ENCODE measurements around the gene SOX5.
"Not testable (repeated sequence)": the region's sequence is repeated elsewhere in the genome, so short reads cannot be mapped to it uniquely, and the experiment has no call there.

The SOX5 gene

GRCh38 chr12:23911574-23911973, 37.9 kb downstream of the SOX5 start:
- no peak for DNase-seq (ENCODE audit: low read depth in 1 of 2, low spot score in 1 of 2)

- DNase-seq (ENCODE audit: low read depth in 1 of 2, low spot score in 1 of 2): no peak
Observed at GRCh38 chr12:23909551-23909950, 39.9 kb downstream of the SOX5 start.

DNA sequence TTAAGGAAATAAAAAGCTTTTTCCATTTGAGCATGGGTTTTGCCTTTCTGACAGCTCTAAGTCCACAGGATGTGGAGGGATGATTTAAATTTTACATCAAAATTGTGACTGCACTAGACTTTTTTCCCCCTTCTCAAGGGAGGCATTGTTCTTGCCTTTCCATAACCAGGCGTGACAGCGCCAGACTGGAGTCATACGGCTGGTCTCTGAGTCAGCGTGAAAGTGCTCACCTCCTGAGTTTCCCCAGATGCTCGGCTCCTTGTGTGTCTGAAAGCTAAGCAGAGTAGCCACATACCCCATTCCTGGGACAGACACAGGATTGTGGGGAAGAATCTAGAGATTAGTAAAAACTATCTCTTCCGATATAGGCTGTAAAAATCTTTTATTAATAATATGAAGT, 43.1 kb downstream of the SOX5 start:
- DNase-seq (ENCODE audit: low read depth in 1 of 2, low spot score in 1 of 2): no peak

- no peak for DNase-seq (ENCODE audit: low read depth in 1 of 2, low spot score in 1 of 2)
Observed at GRCh38 chr12:23899434-23899833, 50.0 kb downstream of the SOX5 start.

DNA sequence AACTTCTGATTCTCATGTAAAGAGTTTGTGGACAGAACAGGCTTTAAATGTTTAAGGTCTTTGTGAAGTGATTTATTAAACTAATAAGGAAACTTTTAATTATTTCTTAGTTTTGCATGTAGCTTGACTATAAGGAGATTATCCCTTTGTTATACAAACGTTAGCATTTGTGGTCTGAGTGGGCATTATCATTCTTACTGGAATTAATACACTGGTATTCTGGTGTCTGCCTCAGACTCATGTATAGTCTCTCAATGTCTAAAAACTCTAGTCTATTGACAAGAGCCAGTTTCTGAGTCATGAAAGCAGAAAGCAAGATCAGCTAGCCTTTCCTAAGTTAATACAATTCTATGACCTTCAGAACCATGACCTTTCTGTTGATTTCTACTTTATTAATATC, 51.3 kb downstream of the SOX5 start:
- DNase-seq (ENCODE audit: low read depth in 1 of 2, low spot score in 1 of 2): no peak

- no peak for DNase-seq (ENCODE audit: low read depth in 1 of 2, low spot score in 1 of 2)
Observed at GRCh38 chr12:23895792-23896218, 53.7 kb downstream of the SOX5 start.

- no peak for DNase-seq (ENCODE audit: low read depth in 1 of 2, low spot score in 1 of 2)
Observed at GRCh38 chr12:23893611-23894010, 55.9 kb downstream of the SOX5 start.

DNA sequence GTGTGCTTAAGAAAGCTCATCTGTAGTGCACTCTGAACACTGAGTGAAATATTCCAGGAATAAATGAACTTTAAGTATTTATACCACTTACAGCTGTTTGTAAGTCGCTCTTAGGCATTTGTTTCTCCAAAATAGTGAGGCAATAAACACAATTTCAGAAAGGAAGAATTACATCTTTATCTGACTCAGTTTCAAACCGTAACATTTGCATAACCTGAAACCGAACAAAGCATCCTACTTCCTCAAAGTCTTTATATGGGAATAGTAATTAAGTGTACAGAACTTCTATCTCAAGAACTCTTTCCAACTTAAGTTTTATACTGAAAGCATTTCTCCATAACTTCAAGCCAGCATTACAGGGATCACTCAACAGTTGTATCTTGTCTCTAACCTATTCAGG, 58.4 kb downstream of the SOX5 start:
- no peak for DNase-seq (ENCODE audit: low read depth in 1 of 2, low spot score in 1 of 2)

DNA sequence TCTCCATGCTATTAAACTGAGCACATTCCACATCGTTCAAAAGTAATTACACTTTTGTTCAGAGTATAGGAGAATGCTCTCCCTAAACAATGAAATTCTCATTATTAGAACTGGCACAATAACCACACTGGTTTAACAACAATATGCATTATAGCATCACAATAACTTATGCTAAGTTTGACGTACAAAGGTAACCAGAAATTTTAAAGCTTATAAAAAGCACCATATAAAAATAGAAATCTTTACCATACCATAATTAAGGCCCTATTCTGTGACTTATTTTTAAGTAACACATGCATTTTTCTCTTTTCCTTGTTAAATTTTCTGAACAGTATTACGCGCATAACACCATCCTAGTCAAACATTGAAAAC, 60.4 kb downstream of the SOX5 start:
- no peak for DNase-seq (ENCODE audit: low read depth in 1 of 2, low spot score in 1 of 2)

DNA sequence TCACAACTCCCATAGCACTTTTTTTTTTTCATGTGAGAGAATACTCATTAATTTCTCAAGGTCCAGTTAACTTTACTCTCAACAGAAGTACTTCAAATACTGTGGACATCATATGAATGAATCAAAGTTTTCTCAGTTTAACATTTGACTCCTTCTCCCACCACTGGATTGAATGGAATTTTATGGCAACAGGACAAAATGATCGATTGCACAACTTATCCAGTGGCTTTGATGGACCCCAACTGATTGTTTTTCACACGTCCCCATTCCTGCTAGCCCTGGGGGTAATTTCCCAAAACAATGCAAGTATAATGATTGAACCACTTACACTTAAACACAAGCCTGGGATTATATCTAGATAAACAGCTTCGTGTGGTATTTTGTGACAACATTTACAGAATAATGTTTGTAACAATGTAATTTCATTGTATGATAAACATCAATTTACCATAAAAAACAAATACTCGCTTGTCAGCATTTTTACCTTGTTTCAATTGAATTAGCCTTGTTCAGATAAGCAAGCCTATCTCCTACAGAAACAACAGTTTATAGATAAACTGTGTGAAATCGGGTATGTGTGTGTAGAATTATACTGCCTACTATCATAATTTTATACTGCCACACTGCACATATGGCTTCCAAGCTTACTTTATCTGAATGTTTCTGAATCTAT, 60.9 kb downstream of the SOX5 start:
- no peak for DNase-seq (ENCODE audit: low read depth in 1 of 2, low spot score in 1 of 2)

GRCh38 chr12:23887055-23887835, 62.2 kb downstream of the SOX5 start:
- no peak for DNase-seq (ENCODE audit: low read depth in 1 of 2, low spot score in 1 of 2)

DNA sequence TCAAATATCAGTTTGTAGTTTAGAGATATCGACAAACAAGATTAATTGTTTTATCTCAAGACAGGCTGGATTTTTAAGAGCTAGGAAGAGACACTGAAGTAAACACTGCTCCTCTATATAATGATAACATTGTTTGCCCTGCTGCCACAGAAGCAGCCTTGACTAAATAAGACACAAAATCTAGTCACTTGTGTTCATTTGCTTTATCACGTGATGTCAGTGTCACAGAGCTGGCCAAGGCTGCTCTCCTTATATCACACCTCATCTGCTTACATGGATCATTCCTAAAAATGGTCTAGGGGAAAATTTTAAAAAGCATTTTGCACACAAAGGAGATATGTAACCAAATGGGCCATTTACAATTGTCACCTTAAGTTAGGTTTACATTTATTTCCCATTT, 64.1 kb downstream of the SOX5 start:
- DNase-seq (ENCODE audit: low read depth in 1 of 2, low spot score in 1 of 2): no peak

- no peak for DNase-seq (ENCODE audit: low read depth in 1 of 2, low spot score in 1 of 2)
Observed at GRCh38 chr12:23884909-23885308, 64.6 kb downstream of the SOX5 start.

- no peak for DNase-seq (ENCODE audit: low read depth in 1 of 2, low spot score in 1 of 2)
Observed at GRCh38 chr12:23880988-23881387, 68.5 kb downstream of the SOX5 start.

GRCh38 chr12:23876618-23877017, 72.9 kb downstream of the SOX5 start:
- DNase-seq (ENCODE audit: low read depth in 1 of 2, low spot score in 1 of 2): not testable (repeated sequence)

DNA sequence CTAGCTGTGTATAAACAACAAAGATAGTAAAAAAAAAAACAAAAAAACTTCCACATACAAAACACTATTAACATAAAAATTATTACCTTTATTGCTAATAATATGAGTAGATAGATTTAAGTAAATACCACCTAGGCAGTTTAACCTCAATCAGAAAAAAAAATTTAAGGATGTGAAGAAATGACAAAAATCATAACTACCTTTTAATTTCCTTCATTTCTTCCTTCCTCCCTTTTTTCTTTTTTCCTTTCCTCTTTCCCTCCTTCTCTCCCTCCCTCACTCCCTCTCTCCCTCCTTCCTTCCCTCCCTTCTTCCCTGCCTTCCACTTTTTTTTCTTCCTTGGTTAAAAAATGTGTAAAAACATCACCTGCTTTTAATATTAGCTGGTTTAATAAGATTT, 81.7 kb downstream of the SOX5 start:
- DNase-seq (ENCODE audit: low read depth in 1 of 2, low spot score in 1 of 2): no peak

DNA sequence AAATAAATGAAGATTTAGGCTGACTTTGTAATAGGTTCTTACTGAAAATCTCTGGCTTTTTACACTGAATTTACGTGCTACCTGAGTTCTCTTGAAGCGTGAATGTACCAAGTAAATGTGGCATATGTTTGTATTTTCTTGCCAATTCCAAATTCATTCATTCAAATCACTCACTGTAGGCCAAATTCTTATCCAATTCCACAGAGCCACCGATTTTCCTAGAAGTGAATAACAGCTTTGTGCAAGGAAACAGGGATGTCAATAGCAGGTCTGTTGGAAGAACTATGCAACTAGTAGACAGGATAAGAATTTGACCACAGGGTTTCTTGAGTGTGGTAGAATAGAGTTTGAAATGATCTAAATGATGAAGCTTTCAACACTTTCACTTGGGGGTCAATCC, 86.8 kb downstream of the SOX5 start:
- DNase-seq (ENCODE audit: low read depth in 1 of 2, low spot score in 1 of 2): no peak

DNA sequence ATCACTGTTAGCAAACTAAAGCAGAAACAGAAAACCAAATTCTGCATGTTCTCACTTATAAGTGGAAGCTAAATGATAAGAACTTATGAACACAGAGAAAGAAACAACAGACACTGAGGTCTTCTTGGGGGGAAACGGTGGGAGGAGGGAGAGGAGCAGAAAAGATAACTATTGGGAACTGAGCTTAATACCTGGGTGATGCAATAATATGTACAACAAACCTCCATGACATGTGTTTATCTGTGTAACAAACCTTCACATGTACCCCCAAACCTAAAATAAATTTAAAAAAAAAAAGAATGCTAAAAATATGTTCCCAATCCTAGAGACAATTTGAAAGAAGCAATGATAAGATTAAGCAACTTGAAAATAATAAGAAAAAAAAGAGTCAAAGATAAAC, 89.5 kb downstream of the SOX5 start:
- DNase-seq (ENCODE audit: low read depth in 1 of 2, low spot score in 1 of 2): no peak

GRCh38 chr12:23857178-23857577, 92.3 kb downstream of the SOX5 start:
- no peak for DNase-seq (ENCODE audit: low read depth in 1 of 2, low spot score in 1 of 2)

DNA sequence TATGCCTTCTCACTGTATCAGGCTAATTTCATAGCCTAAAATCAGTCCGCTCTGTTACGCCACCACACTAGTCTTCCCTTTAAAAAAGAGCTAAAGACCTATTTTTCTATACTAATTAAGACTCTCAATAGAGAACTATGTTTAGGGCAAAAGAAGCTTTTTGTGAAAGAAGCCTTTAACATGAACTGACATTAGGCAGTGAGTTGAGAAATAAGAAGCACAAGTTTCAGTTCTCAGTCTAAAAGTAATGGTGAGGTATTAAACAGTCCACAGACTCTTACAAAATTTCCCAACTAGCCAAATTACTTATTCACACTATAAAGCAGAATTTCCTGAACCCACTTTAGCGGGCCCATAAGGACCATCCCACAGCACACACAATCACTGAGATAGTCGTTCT, 93.7 kb downstream of the SOX5 start:
- no peak for DNase-seq (ENCODE audit: low read depth in 1 of 2, low spot score in 1 of 2)

GRCh38 chr12:23854598-23854997, 94.9 kb downstream of the SOX5 start:
- DNase-seq (ENCODE audit: low read depth in 1 of 2, low spot score in 1 of 2): no peak

DNA sequence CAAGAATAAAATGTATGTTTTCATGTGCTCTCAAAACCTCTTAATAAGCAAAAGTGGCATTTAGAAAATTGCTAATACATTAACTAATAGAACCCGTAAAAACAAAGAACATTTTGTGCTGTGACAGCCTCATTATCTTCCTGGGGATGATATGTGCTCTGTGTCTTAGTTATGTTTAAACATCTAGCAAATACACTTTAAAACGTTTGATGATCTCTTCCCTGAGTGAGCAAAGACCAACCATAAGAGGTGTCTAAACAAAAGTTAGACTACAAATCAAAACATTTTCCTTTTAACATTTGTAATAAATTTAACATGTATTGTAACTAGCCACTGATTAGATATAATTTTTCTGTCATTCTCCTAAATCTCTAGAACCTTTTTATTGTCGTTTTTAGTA, 95.8 kb downstream of the SOX5 start:
- no peak for DNase-seq (ENCODE audit: low read depth in 1 of 2, low spot score in 1 of 2)

DNA sequence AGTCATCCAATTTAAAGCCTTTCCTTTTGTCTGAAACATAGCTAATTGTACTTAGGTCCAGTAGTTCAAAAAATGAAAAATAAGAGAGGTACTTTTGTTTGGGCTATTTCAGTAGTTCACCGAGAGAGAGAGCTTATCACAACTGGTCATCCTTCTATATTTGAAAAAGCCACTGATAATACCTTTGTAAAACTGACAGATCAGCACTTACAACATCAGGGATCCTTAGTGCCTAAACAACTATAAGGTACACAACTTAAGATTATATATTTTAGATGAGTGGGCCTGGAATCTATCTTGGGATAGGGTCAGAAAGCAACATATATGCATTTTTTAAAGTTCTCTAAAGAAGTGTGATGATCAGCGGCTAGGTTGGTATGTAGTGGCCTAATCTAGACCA, 97.9 kb downstream of the SOX5 start:
- no peak for DNase-seq (ENCODE audit: low read depth in 1 of 2, low spot score in 1 of 2)
